ENCODE measurements around the gene CDH23.

The CDH23 gene

DNA sequence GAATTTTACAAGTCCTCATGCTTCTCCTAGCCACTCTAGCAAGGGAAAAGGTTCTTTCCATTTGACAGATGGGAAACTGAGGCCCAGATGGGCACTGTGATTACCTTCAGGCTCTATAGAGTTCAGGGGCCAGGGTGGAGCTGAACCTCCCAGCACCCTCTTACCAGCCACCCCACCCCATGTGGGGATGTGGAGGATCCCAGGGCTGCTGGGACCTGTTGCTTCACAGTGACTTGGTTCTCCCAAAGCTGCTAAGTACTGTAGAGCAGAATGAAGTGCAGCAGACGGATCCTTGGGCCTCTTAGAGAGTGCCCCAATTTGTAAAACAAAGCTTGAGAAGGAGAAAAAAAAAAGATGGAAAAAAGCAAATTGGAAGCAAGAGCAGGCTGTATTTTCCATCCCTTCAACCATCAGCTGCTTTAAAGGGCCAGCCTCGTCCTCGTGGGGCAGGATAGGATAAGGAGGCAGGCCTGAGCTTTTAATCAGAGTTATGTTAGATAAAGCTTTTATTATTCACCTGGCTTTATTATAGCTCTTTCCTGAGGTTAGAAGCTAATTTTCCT lies 147.0 kb downstream of the CDH23 start:
- H3K36me3 ChIP-seq (ENCODE audit: control insufficient read depth, insufficient read depth, low read length), result no peaks in the 10 kb centered on the region
- H3K4me1 ChIP-seq (ENCODE audit: control insufficient read depth, insufficient read depth, low read length), result no peaks in the 10 kb centered on the region
- no peak overlapping the region for H3K9ac ChIP-seq (ENCODE audit: low read length)
- H3K4me3 ChIP-seq (ENCODE audit: low read length), result no peak overlapping the region
- H3K27me3 ChIP-seq (ENCODE audit: control insufficient read depth, insufficient read depth, low read length), result no peaks in the 10 kb centered on the region
- H3K27ac ChIP-seq (ENCODE audit: low read depth, low read length), result no peak overlapping the region

DNA sequence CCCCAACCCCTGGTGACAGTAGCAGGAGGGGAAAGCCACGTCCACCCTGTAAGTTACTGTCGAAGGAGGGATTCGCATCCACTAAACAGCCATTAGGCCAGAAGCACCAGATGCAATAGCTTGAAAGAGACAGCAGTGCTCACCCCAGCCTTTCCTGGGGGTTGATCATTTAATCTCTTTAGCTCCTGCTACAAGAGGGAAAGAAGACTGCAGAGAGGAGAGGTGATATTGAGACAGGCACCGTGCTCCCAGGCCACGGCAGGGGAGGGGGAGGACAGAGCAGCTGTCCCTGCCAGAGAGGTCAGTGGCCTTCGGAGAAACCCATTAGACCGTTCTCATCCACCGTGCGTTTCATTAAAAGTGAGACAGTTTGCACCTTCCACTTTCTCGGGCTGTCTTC lies 148.3 kb downstream of the CDH23 start:
- Histone ChIP-seq H3K4me1 (ENCODE audit: control insufficient read depth, insufficient read depth, low read length) (no peaks in the 10 kb centered on the region), H3K9ac (ENCODE audit: low read length) (no peak overlapping the region), H3K27me3 (ENCODE audit: control insufficient read depth, insufficient read depth, low read length) (no peaks in the 10 kb centered on the region), H3K36me3 (ENCODE audit: control insufficient read depth, insufficient read depth, low read length) (no peaks in the 10 kb centered on the region), H3K4me3 (ENCODE audit: low read length) (no peak overlapping the region), H3K27ac (ENCODE audit: low read depth, low read length) (no peak overlapping the region)

GRCh38 chr10:71546220-71546619 lies 149.5 kb downstream of the CDH23 start:
- H3K36me3 ChIP-seq (ENCODE audit: control insufficient read depth, insufficient read depth, low read length), result no peaks in the 10 kb centered on the region

GRCh38 chr10:71547312-71547711 lies 150.6 kb downstream of the CDH23 start:
- Histone ChIP-seq H3K27ac (ENCODE audit: low read depth, low read length) (no peak overlapping the region), H3K27me3 (ENCODE audit: control insufficient read depth, insufficient read depth, low read length) (no peaks in the 10 kb centered on the region), H3K4me3 (ENCODE audit: low read length) (no peak overlapping the region), H3K9ac (ENCODE audit: low read length) (no peak overlapping the region), H3K36me3 (ENCODE audit: control insufficient read depth, insufficient read depth, low read length) (no peaks in the 10 kb centered on the region), H3K4me1 (ENCODE audit: control insufficient read depth, insufficient read depth, low read length) (no peaks in the 10 kb centered on the region)

More at GRCh38 chr10:71546220-71546619, 149.5 kb downstream of the CDH23 start:
- Histone ChIP-seq H3K27me3 (ENCODE audit: control insufficient read depth, insufficient read depth, low read length) (no peaks in the 10 kb centered on the region), H3K4me1 (ENCODE audit: control insufficient read depth, insufficient read depth, low read length) (no peaks in the 10 kb centered on the region), H3K4me3 (ENCODE audit: low read length) (no peak overlapping the region), H3K9ac (ENCODE audit: low read length) (no peak overlapping the region), H3K27ac (ENCODE audit: low read depth, low read length) (no peak overlapping the region)

- Histone ChIP-seq H3K27me3 (ENCODE audit: control insufficient read depth, insufficient read depth, low read length) (no peaks in the 10 kb centered on the region), H3K27ac (ENCODE audit: low read depth, low read length) (no peak overlapping the region), H3K4me3 (ENCODE audit: low read length) (no peak overlapping the region), H3K36me3 (ENCODE audit: control insufficient read depth, insufficient read depth, low read length) (no peaks in the 10 kb centered on the region), H3K4me1 (ENCODE audit: control insufficient read depth, insufficient read depth, low read length) (no peaks in the 10 kb centered on the region), H3K9ac (ENCODE audit: low read length) (no peak overlapping the region)
Measured at GRCh38 chr10:71547876-71548846, 151.4 kb downstream of the CDH23 start.

- H3K36me3 ChIP-seq (ENCODE audit: control insufficient read depth, insufficient read depth, low read length), result no peaks in the 10 kb centered on the region
- H3K4me3 ChIP-seq (ENCODE audit: low read length), result no peak overlapping the region
- no peak overlapping the region for H3K27ac ChIP-seq (ENCODE audit: low read depth, low read length)
- no peak overlapping the region for H3K9ac ChIP-seq (ENCODE audit: low read length)
- no peaks in the 10 kb centered on the region for H3K4me1 ChIP-seq (ENCODE audit: control insufficient read depth, insufficient read depth, low read length)
- no peaks in the 10 kb centered on the region for H3K27me3 ChIP-seq (ENCODE audit: control insufficient read depth, insufficient read depth, low read length)
Measured at GRCh38 chr10:71549766-71550533, 153.2 kb downstream of the CDH23 start.

- no peak overlapping the region for H3K27ac ChIP-seq (ENCODE audit: low read depth, low read length)
- no peaks in the 10 kb centered on the region for H3K4me1 ChIP-seq (ENCODE audit: control insufficient read depth, insufficient read depth, low read length)
- no peak overlapping the region for H3K9ac ChIP-seq (ENCODE audit: low read length)
- no peaks in the 10 kb centered on the region for H3K36me3 ChIP-seq (ENCODE audit: control insufficient read depth, insufficient read depth, low read length)
- no peaks in the 10 kb centered on the region for H3K27me3 ChIP-seq (ENCODE audit: control insufficient read depth, insufficient read depth, low read length)
- no peak overlapping the region for H3K4me3 ChIP-seq (ENCODE audit: low read length)
Measured at GRCh38 chr10:71550628-71551027, 153.9 kb downstream of the CDH23 start.

DNA sequence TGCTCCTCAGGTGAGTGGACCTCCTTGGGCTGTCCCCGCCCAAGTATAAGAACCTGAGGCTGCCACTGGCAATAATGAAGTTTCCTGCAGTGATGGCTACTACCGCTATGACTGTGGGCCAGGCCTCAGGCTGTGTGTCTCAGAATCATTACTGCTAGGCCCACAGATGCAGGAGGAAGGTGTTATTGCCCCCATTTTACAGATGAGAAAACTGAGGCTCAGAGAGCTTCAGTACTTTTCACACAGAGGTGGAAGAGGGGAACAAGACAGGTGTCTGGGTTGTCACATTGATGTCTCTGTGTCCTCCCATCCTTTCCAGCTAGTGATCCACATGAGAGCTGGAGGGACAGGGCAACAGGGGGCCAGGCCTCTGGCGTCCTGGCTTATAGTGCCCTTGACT lies 155.2 kb downstream of the CDH23 start:
- no peak overlapping the region for H3K9ac ChIP-seq (ENCODE audit: low read length)
- no peak overlapping the region for H3K4me3 ChIP-seq (ENCODE audit: low read length)
- no peaks in the 10 kb centered on the region for H3K36me3 ChIP-seq (ENCODE audit: control insufficient read depth, insufficient read depth, low read length)
- no peaks in the 10 kb centered on the region for H3K27me3 ChIP-seq (ENCODE audit: control insufficient read depth, insufficient read depth, low read length)
- H3K4me1 ChIP-seq (ENCODE audit: control insufficient read depth, insufficient read depth, low read length), result no peaks in the 10 kb centered on the region
- H3K27ac ChIP-seq (ENCODE audit: low read depth, low read length), result no peak overlapping the region

DNA sequence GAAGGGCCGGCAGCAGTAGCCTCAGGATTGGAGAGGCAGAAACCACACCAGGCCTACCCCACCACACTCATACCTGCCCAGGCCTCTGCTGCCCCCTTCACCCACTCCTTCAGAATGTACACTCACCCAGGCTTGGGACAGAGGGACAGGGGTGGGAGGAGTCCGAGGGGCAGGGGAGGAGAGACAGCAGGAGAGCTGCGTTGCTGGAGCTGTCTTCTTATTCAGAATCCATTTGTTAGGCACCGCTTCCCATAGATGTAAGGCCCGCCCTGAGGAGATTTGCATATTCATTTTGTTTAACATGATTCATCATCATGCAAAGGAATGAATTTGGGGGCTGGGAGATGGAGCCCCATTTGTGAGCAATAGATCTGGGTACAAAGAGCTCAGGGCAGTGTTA lies 156.7 kb downstream of the CDH23 start:
- Histone ChIP-seq H3K4me3 (ENCODE audit: low read length) (no peak overlapping the region), H3K27ac (ENCODE audit: low read depth, low read length) (no peak overlapping the region), H3K4me1 (ENCODE audit: control insufficient read depth, insufficient read depth, low read length) (no peaks in the 10 kb centered on the region), H3K9ac (ENCODE audit: low read length) (no peak overlapping the region), H3K27me3 (ENCODE audit: control insufficient read depth, insufficient read depth, low read length) (no peaks in the 10 kb centered on the region), H3K36me3 (ENCODE audit: control insufficient read depth, insufficient read depth, low read length) (no peaks in the 10 kb centered on the region)

DNA sequence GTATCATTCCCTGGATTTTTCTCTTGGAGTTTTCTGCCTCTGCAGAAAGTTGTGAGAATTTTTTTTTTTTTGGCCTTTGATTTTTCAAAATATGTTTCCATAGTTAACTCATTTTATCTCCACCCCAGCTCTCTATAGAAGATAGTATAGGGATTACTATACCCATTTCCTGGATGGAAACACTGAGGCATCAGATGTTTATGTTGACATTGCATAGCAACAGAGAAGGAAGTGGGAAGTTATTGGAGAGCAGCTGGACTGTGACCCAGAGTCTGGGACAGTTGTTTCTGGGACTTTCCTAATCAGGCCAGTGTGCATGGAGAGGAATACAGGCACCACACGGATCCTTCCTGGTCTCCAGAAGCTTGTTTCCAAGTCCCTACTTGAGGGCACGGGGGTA lies 158.0 kb downstream of the CDH23 start:
- H3K27ac ChIP-seq (ENCODE audit: low read depth, low read length), result no peak overlapping the region

GRCh38 chr10:71555087-71555723 lies 158.5 kb downstream of the CDH23 start:
- H3K4me1 ChIP-seq (ENCODE audit: control insufficient read depth, insufficient read depth, low read length), result no peaks in the 10 kb centered on the region
- no peak overlapping the region for H3K4me3 ChIP-seq (ENCODE audit: low read length)
- no peaks in the 10 kb centered on the region for H3K36me3 ChIP-seq (ENCODE audit: control insufficient read depth, insufficient read depth, low read length)
- H3K9ac ChIP-seq (ENCODE audit: low read length), result no peak overlapping the region
- H3K27me3 ChIP-seq (ENCODE audit: control insufficient read depth, insufficient read depth, low read length), result no peaks in the 10 kb centered on the region
- no peak overlapping the region for H3K27ac ChIP-seq (ENCODE audit: low read depth, low read length)

More for the DNA sequence above, 158.0 kb downstream of the CDH23 start:
- Histone ChIP-seq H3K36me3 (ENCODE audit: control insufficient read depth, insufficient read depth, low read length) (no peaks in the 10 kb centered on the region), H3K4me3 (ENCODE audit: low read length) (no peak overlapping the region), H3K27me3 (ENCODE audit: control insufficient read depth, insufficient read depth, low read length) (no peaks in the 10 kb centered on the region), H3K9ac (ENCODE audit: low read length) (no peak overlapping the region), H3K4me1 (ENCODE audit: control insufficient read depth, insufficient read depth, low read length) (no peaks in the 10 kb centered on the region)

DNA sequence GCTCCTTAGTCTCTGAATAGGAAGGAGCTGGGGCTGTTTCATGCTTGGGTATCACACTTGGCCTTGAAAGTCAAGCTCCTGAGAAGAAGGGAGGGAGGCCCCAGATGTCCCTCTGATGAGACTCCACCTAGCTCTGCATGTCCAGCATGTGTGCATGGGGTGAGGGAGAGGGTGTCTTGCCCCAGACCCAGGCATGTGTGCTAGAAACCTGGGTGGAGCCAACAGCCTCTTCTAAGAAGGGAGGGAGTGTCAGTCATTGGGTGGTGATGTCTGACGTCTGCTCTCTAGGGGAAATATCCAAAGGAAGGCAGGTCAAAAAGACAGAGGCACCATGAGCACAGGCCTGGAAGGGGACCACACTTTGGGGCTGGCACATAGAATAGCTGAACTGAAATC lies 159.0 kb downstream of the CDH23 start:
- no peaks in the 10 kb centered on the region for H3K4me1 ChIP-seq (ENCODE audit: control insufficient read depth, insufficient read depth, low read length)
- no peak overlapping the region for H3K9ac ChIP-seq (ENCODE audit: low read length)
- H3K27ac ChIP-seq (ENCODE audit: low read depth, low read length), result no peak overlapping the region
- no peaks in the 10 kb centered on the region for H3K27me3 ChIP-seq (ENCODE audit: control insufficient read depth, insufficient read depth, low read length)
- no peak overlapping the region for H3K4me3 ChIP-seq (ENCODE audit: low read length)
- H3K36me3 ChIP-seq (ENCODE audit: control insufficient read depth, insufficient read depth, low read length), result no peaks in the 10 kb centered on the region
